Natural killer cell treated with Interleukin-12 subunit alpha and Interleukin-12 subunit beta and Interleukin-15 and Interleukin-18, amount 100 ng/mL, for 72 hours (primary cell): ENCODE measurements around the gene R3HDM2. TPM values are rescaled to one million over a fixed set of nuclear protein-coding genes. Genes with fewer than 3 reads are reported as not detected.

Source experiments
- ATAC-seq, 2 donors: fragments of 150-1000 bp; cut with Tn5 transposase in 1 of 2; sonication (Bioruptor Pico), chemical (Tn5 transposase) in 1 of 2; 2 replicates each; pipeline ENCODE4 v1.10.0; 2021
- DNase-seq: peaks from one replicate; pipeline ENCODE4 v3.0.0; 2022; ENCODE audit warnings: low spot score
- H3K27ac Mint-ChIP-seq, 2 donors: 1 replicate in 1 of 2; 2 replicates in 1 of 2; pipeline ENCODE4 v1.8.0; 2022; ENCODE audit warnings: mixed read lengths in 2 of 2, mild to moderate bottlenecking in 1 of 2, moderate library complexity in 1 of 2
- H3K27me3 Mint-ChIP-seq, 2 donors: 1 replicate in 1 of 2; 2 replicates in 1 of 2; pipeline ENCODE4 v1.8.0; 2022; ENCODE audit warnings: mixed read lengths in 2 of 2
- H3K36me3 Mint-ChIP-seq: one replicate; pipeline ENCODE4 v1.8.0; 2022; ENCODE audit warnings: mixed read lengths
- H3K4me1 Mint-ChIP-seq, 2 donors: 1 replicate in 1 of 2; 2 replicates in 1 of 2; pipeline ENCODE4 v1.8.0; 2022; ENCODE audit warnings: low read depth in 2 of 2, mixed read lengths in 2 of 2, mild to moderate bottlenecking in 1 of 2
- H3K4me3 Mint-ChIP-seq: one replicate; pipeline ENCODE4 v1.8.0; 2022; ENCODE audit warnings: mixed read lengths
- H3K9me3 Mint-ChIP-seq: 2 replicates; pipeline ENCODE4 v1.8.0; 2022; ENCODE audit warnings: mixed read lengths
- total RNA-seq, 2 donors: library from RNA; stranded (reverse); gene quantifications; one replicate each; pipeline ENCODE4 v1.2.3, GENCODE V29; 2022

The R3HDM2 gene
- total RNA-seq, 2 donors from 2014 or later: 55.4 to 57.2 TPM

GRCh38 chr12:57254506-57255280 is 176.2 kb downstream of the R3HDM2 start:
- no peaks in the 10 kb centered on the region for H3K4me1 Mint-ChIP-seq

GRCh38 chr12:57250956-57251355 is 179.9 kb downstream of the R3HDM2 start, which contains the start of gene STAC3:
Gene STAC3 (minus strand): TSS chr12:57251187. CDS start chr12:57249636, 1,551 bp downstream.
- Mint-ChIP-seq H3K27ac (no peak within 1 kb of the TSS), H3K4me3 (no peak within 1 kb of the TSS), H3K36me3 (no peaks in the 10 kb centered on the region), H3K27me3 (no peaks in the 10 kb centered on the region), H3K4me1 (peaks cover 0 to 8% of the 10 kb centered on the region in 2 donors), H3K9me3 (no peaks in the 10 kb centered on the region)
- no peak for DNase-seq
- ATAC-seq: no peak

More at GRCh38 chr12:57254506-57255280, 176.2 kb downstream of the R3HDM2 start:
- no peak for DNase-seq
- peak in 1 of 2 donors; percentile 45 for ATAC-seq
- Mint-ChIP-seq H3K4me3 (no peak overlapping the region), H3K27ac (no peak overlapping the region), H3K9me3 (no peaks in the 10 kb centered on the region), H3K27me3 (no peaks in the 10 kb centered on the region), H3K36me3 (no peaks in the 10 kb centered on the region)

DNA sequence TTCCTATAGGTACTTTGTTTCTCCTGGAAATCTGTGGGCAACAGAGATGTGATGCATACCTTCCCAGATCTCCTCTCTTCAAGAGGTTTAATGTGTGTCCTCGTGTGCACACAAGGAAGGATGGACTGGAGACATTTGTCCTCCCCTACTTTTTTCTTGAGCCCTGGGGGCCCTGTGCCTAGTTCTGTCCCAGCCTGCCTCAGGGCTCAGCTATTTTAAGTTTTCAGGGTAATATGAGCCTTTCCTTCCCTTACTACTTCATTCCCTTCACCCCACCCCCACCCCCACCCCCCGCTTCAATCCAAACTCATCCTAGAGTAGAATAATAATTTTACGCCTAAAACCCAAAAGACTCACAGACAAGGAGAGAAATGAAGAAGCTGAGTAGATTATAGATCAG is 180.3 kb downstream of the R3HDM2 start:
- no peaks in the 10 kb centered on the region for H3K9me3 Mint-ChIP-seq
- H3K27ac Mint-ChIP-seq: no peak overlapping the region
- no peaks in the 10 kb centered on the region for H3K27me3 Mint-ChIP-seq
- no peak overlapping the region for H3K4me3 Mint-ChIP-seq
- no peaks in the 10 kb centered on the region for H3K36me3 Mint-ChIP-seq
- ATAC-seq: no peak
- DNase-seq: no peak
- peaks cover 0 to 8% of the 10 kb centered on the region in 2 donors for H3K4me1 Mint-ChIP-seq

DNA sequence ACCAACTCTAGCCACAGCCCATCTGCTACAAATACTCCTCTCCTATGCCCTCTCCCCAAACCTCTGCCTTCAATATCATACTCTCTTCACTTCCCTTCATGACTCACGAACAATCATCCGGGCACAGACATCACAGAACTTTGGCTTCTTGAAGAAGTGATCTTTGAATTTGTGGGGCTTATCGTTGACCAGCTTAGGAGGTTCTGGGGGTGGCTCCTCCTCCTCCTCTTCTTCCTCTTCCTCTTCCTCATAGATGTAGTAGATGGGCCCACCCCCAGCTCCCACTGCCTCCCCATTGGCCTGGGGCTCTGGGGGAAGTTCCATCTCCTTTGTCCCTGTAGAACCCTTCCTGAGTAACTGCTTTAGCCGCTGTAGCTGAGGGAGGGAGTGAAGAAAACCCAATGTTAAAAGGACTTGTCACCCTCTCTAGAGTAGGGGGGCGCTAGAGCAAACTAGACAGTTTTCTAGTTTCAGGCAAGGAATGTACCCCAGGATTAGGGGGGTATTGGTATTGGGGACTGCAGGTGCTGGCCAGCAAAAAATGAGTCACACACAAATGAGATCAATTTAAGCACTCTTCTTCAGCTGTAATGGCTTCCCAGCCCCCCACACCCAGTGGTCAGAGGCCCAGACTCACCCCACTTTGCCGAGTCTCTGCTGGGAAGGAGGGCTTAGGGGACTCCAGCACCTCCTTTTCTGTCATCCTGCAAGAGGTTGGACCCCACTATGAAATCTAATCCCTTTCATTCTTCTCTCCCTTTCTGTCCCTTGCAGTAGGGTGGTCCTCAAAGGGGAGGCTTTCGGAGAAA is 181.7 kb downstream of the R3HDM2 start:
- DNase-seq: no peak
- H3K27me3 Mint-ChIP-seq: peaks cover 2 to 4% of the 10 kb centered on the region in 2 donors
- peaks cover 1 to 9% of the 10 kb centered on the region in 2 donors for H3K4me1 Mint-ChIP-seq
- no peak overlapping the region for H3K4me3 Mint-ChIP-seq
- H3K27ac Mint-ChIP-seq: no peak overlapping the region
- peak in 1 of 2 donors; percentile 17 for ATAC-seq
- no peaks in the 10 kb centered on the region for H3K36me3 Mint-ChIP-seq
- H3K9me3 Mint-ChIP-seq: no peaks in the 10 kb centered on the region

- Mint-ChIP-seq H3K9me3 (no peaks in the 10 kb centered on the region), H3K27me3 (peaks cover 15 to 20% of the 10 kb centered on the region in 2 donors), H3K36me3 (no peaks in the 10 kb centered on the region), H3K27ac (no peak overlapping the region), H3K4me3 (no peak overlapping the region), H3K4me1 (peaks cover 15 to 24% of the 10 kb centered on the region in 2 donors)
- ATAC-seq: no peak
- no peak for DNase-seq
These were observed 183.8 kb downstream of the R3HDM2 start for GRCh38 chr12:57247041-57247440.

DNA sequence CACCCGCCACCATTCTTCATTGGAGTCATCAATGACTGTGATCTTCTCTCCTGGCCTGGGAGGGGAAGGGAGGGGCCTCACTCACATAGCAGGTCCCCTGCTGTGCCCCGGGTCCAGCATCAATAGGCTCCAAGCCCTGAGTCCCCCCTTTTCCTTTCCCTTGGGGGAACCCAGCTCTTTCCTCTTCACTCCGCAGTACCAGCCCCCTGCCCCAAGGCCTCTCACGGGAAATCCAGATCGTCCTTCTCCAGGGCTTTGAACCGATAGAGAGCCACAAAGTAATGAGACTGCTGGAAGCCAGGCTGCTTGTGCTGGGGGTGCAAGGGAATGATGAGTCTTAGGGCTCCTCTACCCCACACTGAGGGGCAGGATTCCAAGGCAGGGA is 186.5 kb downstream of the R3HDM2 start:
- H3K9me3 Mint-ChIP-seq: no peaks in the 10 kb centered on the region
- H3K27ac Mint-ChIP-seq: no peak overlapping the region

DNA sequence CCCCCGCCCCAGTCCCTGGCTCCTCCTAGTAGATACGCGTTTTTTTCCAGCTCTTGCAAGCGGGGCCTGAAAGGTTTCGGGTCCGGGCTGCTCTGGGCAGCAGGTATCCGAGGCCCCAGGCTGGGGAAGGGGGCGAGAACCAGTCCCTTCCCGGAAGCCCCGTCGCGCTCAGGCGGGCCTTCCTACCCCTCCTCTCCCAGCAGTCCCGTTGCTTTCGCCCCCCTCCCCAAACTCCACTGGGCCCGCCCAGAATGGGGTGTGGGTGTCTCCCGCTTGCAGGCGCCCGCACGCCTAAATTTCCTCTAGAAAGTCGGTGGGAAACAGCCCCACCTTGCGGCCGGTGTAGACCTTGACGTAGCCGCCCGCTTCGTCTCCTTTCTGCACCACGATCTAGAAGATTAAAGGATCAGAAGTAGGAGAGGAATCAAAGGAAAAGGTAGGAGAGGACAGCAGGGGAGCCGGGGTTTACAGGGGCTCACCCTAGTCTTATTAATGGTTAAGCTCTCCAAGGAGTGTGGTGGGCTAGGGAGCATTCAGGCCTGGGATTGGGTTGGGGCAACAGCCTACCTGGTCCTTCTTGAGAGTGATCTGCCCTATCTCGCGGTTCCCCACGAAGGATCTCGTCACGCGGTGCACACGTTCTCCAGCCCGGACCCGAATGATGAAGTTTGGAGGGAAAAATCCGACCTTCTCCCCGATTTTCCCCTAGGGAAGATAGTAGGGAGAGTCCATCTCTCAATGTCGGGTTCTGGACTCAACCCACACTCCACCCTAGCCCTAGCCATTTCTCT is 187.1 kb downstream of the R3HDM2 start:
- peaks cover 40 to 44% of the 10 kb centered on the region in 2 donors for H3K4me1 Mint-ChIP-seq

More for the DNA sequence above, 186.5 kb downstream of the R3HDM2 start:
- DNase-seq: no peak
- peaks cover 30 to 39% of the 10 kb centered on the region in 2 donors for H3K27me3 Mint-ChIP-seq
- ATAC-seq: no peak
- H3K4me1 Mint-ChIP-seq: peaks cover 38 to 42% of the 10 kb centered on the region in 2 donors
- peak overlapping the region; percentile 73 for H3K4me3 Mint-ChIP-seq
- no peaks in the 10 kb centered on the region for H3K36me3 Mint-ChIP-seq

GRCh38 chr12:57242691-57243454 is 188.0 kb downstream of the R3HDM2 start:
- H3K4me3 Mint-ChIP-seq: peak overlapping the region; percentile 73
- peaks cover 40 to 48% of the 10 kb centered on the region in 2 donors for H3K4me1 Mint-ChIP-seq
- peak; percentile 31 to 33 for ATAC-seq
- no peaks in the 10 kb centered on the region for H3K36me3 Mint-ChIP-seq
- no peaks in the 10 kb centered on the region for H3K9me3 Mint-ChIP-seq
- DNase-seq: no peak
- no peak overlapping the region for H3K27ac Mint-ChIP-seq
- peaks cover 34 to 48% of the 10 kb centered on the region in 2 donors for H3K27me3 Mint-ChIP-seq

More for the DNA sequence above, 187.1 kb downstream of the R3HDM2 start:
- Mint-ChIP-seq H3K27me3 (peaks cover 33 to 44% of the 10 kb centered on the region in 2 donors), H3K4me3 (peak overlapping the region; percentile 73), H3K27ac (no peak overlapping the region), H3K36me3 (no peaks in the 10 kb centered on the region), H3K9me3 (no peaks in the 10 kb centered on the region)
- ATAC-seq (no peak), DNase-seq (no peak)

- peaks cover 45 to 53% of the 10 kb centered on the region in 2 donors for H3K4me1 Mint-ChIP-seq
- DNase-seq: peak; percentile 55
- H3K27me3 Mint-ChIP-seq: peaks cover 39 to 54% of the 10 kb centered on the region in 2 donors
- H3K36me3 Mint-ChIP-seq: no peaks in the 10 kb centered on the region
- H3K4me3 Mint-ChIP-seq: peak overlapping the region; percentile 73
- no peak overlapping the region for H3K27ac Mint-ChIP-seq
- H3K9me3 Mint-ChIP-seq: no peaks in the 10 kb centered on the region
- no peak for ATAC-seq
These were observed 188.5 kb downstream of the R3HDM2 start for GRCh38 chr12:57242329-57242690.

DNA sequence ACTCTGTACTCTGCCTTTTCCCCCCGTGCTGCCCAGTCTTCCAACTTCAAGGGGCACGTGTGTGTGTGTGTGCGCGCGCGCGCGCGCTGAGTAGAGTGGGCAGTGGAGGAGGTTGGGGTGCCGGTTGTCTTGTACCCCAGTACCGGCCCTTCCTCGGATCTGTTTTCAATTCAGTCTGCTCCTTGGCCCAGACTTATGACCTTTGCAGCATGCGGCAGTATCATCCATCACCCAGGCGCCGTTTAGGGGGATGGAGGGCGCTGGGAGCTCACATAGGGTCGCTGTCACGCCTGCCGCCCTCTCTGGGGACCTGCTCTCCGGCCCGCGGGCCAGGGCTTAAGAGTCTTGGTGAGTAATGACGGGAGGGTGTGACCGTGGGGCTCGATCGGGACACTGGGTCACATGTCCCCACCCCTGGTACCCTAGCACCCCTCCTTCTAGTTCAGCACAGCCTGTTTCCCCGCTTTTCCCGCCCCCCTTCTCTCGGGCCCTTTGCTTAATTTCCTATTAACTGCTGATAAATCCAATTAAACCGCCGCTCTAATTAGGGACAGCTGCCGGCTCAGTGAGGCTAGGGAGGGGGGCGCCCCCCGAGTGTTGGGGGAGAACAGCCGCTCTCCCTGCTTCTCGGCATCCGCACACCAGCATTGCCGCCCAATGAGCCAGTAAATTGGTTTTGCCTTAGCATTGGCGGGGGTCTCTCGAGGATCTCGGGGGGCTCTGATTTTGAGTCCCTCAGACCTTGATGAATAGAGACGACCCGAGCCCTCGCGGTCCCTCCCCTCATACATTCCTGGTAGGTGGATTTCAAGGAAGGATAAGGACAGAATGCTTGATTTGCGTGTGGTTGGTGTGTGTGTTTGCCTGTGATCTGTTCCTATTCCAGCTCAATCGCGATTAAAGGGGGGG is 189.2 kb downstream of the R3HDM2 start:
- Mint-ChIP-seq H3K36me3 (no peaks in the 10 kb centered on the region), H3K27me3 (peaks cover 45 to 60% of the 10 kb centered on the region in 2 donors), H3K4me3 (peak overlapping the region; percentile 48), H3K4me1 (peaks cover 50 to 53% of the 10 kb centered on the region in 2 donors), H3K27ac (no peak overlapping the region), H3K9me3 (no peaks in the 10 kb centered on the region)
- ATAC-seq (no peak), DNase-seq (no peak)

GRCh38 chr12:57240926-57241401 is 189.9 kb downstream of the R3HDM2 start:
- DNase-seq (no peak), ATAC-seq (no peak)
- H3K4me3 Mint-ChIP-seq: peak overlapping the region; percentile 91
- peak overlapping the region in 1 of 2 donors; percentile 79 for H3K27ac Mint-ChIP-seq
- H3K27me3 Mint-ChIP-seq: peaks cover 48 to 61% of the 10 kb centered on the region in 2 donors
- peaks cover 53 to 57% of the 10 kb centered on the region in 2 donors for H3K4me1 Mint-ChIP-seq
- no peaks in the 10 kb centered on the region for H3K9me3 Mint-ChIP-seq
- H3K36me3 Mint-ChIP-seq: no peaks in the 10 kb centered on the region
